Inflammatory macrophage treated with lipopolysaccharide for 4 hours (primary cell): Measurements from ENCODE around the gene OR10A4.
"Not testable (repeated sequence)": the region's sequence is repeated elsewhere in the genome, so short reads cannot be mapped to it uniquely, and the experiment has no call there.

Experiments used
- DNase-seq: peaks from one replicate; pipeline ENCODE4 v3.0.0-alpha.2; 2020

The OR10A4 gene

DNA sequence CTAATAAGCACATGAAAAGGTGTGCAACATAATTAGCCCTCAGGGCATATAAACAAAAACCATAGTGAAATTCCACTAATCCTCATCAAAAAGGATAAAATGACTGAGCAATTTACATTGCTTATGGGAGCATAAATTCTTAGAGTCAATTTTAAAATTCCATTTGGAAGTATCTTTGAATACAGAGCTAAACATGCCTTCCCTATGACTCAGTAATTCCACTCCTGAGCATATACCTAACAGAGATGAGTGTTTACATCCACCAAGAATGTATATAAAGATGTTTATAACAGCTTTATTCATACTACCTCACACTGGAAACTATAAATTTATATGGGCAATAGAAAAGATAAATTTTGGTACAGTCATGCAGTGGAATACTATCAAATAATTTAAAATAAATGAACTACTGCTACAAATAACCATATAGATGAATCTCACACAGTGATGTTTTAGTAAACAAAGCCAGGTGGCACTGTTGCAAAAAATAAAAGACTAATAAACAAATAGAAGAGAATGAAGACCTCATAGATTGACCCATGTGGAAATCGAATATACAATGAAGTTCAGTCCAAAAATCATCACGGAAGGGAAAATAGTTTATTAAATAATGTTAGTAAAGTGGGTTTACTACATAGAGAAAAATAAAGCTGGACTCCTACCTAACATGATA is 24.0 kb downstream of the OR10A4 start:
- DNase-seq = no peak

DNA sequence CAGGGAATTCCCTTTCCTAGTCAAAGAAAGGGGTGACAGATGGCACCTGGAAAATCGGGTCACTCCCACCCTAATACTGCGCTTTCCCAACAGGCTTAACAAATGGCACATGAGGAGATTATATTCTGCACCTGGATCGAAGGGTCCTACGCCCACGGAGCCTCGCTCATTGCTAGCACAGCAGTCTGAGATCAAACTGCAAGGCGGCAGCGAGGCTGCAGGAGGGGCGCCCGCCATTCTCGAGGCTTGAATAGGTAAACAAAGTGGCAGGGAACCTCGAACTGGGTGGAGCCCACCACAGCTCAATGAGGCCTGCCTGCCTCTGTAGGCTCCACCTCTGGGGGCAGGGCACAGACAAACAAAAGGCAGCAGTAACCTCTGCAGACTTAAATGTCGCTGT is 28.4 kb downstream of the OR10A4 start:
- DNase-seq = not testable (repeated sequence)

DNA sequence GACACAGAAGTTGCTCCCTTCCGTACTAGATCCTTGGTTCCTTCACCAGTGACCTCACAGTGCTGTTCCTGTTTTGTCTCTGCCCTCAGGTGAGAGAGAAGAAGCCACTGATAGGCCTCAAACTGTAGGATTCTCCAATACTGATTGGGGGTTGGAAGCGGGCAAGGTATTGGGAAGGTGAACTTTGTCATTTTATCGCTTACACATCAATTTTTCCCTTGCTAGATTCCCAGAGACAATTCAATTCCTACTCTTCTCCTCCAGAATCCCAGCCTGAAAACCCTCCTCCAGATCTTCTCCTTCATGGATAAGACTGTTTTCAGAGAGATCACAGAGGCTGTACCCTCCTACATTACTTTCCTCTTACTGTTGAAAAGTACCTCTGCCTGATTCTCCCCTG is 35.0 kb downstream of the OR10A4 start:
- DNase-seq = no peak

DNA sequence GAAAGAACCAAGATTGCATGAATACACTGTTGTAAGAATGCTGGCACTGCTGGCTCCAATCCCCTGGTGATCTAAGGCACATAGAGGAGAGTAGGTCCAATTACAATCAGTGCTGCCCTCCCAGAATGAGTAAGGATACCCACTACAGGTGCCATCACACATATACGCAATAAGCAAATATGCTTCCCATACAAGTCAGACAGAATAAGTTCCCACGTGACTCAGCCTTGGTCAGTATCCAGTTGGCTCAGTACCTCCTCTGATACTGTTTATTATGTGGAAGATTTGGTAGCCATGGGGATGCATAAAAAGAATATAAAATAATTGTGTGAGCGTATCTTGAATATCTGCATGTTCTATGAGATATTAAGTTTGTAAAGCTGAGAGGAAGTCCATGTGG is 35.5 kb downstream of the OR10A4 start:
- DNase-seq = no peak

DNA sequence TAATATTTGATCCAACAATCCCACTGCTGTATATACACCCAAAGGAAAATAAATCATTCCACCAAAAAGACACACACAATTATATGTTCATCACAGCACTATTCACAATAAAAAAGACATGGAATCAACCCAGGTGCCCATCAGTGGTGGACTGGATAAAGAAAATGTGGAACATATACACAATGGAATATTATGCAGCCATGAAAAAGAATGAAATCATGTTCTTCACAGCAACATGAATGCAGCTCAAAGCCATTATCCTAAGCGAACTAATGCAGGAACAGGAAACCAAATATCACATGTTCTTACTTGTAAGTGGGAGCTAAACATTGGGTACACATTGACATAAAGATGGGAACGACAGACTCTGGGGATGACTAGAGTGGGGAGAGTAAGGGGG is 43.3 kb downstream of the OR10A4 start:
- no peak for DNase-seq

DNA sequence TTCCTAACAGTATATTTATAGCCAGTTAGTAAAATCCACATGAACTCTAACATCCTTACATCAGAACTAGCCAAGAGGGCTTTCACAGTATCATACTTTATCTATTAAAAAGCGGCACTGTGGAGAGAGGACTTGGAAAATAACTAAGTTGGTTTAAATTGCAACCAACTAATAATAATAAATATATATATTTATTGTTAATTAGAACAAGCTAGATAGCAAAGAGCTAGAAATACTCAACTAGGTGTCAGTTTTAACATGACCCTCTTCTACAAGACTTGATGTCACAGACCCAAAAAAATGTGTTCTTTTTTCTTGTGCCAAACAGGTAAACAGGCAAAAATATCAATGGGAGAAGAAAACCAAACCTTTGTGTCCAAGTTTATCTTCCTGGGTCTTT is 44.3 kb downstream of the OR10A4 start, which contains the start of gene OR2D3:
Gene OR2D3, plus strand, starts transcription at position 301 of the 400 bp plus-strand sequence. Its CDS starts 0 bp downstream, at position 301.
- no peak for DNase-seq

DNA sequence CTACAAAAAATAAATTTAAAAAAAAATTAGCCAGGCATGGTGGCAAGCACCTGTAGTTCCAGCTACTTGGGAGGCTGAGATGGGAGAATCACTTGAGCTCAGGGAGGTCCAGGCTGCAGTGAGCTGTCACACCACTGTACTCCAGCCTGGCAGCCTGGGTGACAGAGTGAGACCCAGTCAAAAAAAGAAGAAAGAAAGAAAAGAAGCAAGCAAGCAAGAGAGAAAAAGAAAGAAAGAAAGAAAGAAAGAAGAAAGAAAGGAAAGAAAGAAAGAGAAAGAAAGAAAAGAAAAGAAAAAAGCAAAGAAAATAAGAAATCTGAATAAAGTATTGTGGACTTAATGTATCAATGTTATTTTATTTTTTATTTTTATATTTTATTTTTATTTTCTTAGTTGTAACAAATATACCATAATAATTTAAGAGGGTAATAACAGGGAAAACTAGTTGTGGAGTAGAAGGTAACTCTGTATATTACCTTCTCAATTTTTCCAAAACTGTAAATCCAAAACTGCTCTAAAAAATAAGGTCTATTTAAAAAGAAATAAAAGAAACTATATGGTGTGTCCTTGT is 48.7 kb downstream of the OR10A4 start:
- no peak for DNase-seq

DNA sequence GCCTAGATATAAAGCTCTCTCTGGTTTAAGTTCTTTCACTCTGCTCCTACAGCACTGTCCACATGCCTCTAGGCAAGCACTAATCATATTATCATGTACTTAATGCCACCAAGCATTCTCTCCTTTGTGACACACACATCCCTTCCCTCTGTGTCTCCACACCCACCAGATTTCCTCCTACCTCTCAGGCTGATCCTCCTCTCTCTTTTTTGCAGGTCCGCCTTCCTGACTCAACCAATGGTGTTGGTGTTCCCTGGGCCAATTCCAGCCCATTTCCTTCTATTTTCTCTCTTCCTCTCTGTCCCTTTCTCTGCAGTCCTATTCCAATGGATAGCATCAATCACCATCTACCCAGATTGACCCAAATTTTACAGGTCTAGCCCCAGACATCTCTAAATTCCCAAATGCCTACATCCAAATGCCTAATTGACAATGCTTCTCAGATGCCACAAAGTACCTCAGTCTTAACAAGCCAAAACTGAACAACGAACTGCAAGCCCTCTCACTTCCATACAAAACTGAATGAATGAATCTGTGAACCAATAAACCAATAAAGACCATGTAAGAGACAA is 49.3 kb downstream of the OR10A4 start:
- no peak for DNase-seq

DNA sequence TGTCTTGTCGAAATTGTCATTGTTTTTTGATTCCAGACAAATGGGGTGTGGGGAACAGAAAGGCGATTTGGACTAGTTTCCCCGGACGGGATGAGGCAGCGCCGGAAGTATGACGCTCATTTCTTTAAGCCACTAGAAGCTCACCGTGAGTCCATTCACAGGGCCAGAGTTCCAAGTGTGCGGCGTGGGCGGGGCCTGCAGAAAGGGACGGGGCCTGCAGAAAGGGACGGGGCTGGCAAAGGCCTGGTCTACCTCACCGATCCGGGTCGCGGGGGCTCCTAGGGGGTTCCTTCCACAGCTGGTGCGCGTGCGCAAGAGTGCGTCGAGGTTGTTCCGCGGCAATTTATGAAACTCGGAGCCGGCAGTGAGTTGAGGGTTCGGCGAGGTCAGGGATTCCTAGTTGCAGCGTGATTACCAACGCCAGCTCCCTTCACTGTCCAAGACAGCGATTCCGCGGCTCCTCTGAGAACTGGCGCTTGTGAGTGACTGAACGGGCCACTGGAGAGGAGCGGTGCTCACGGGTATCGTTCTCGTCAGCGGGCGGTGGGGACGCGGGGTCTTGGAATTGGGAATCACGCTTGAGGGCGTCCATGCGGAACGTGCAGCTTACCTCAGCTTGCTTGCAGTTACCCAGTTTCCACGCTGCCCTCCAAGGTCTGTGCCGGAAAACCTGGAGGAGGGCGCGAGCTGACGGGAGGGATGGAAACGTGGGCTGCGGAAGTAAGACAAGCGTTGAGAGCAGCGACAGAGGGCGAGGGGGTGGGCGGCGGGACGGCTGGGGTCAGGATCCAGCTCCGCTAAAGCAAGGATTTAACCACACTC is 50.0 kb downstream of the OR10A4 start, which contains the start of gene ZNF215:
Gene ZNF215, plus strand, starts transcription at position 219 of the 822 bp plus-strand sequence. CDS start 5,847 bp downstream, outside the sequence.
- DNase-seq = peak; percentile 68

DNA sequence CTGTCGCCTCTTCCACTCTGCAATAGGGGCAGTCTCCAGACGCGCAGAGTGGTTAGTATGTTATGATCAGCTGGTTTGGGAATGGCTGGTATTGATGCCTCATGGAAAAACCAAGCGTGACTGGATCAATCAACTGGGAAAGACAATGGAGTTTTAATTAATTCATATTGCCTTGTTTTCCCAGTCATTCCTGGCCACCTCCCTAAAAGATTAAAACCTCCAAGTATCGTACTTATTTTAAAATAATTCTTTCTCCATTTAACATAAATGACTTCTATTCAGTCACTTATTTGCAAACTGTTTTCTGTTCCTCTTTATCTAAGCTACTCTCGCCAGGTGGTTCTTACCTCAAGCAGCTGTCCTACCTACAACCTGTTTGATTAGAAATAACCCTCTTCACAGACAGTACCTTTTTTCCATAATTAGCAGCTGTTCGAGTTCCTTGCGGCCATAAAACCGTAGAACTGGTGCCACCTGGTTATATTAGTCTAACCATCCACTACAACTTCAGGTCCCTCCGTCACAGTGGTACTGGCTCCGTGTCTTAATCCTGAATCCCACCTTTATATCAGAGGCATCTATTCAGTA is 50.7 kb downstream of the OR10A4 start:
- DNase-seq = no peak
